ENCODE data around the gene NT5M. TPM values are rescaled to one million over a fixed set of nuclear protein-coding genes. Genes with fewer than 3 reads are reported as not detected.

The NT5M gene
- total RNA-seq, 1 experiment from 2014 or later, result 10.2 TPM

GRCh38 chr17:17375841-17376240 lies 72.7 kb downstream of the NT5M start:
- Histone ChIP-seq H3K79me2 (ENCODE audit: insufficient read depth, low read length) (no peaks in the 10 kb centered on the region), H3K4me3 (replicated peaks in 1 of 2; ENCODE audit: low read depth in 1 of 2, low read length in 2 of 2) (no peak overlapping the region), H3K9ac (ENCODE audit: low read length) (no peak overlapping the region), H3K9me2 (ENCODE audit: insufficient read depth) (no peaks in the 10 kb centered on the region), H3K4me1 (ENCODE audit: control insufficient read depth in 1 of 2, insufficient read depth in 2 of 2, low read length in 2 of 2) (no peaks in the 10 kb centered on the region), H4K20me1 (ENCODE audit: insufficient read depth) (no peaks in the 10 kb centered on the region), H3K9me3 (ENCODE audit: control insufficient read depth in 1 of 2, insufficient read depth in 1 of 2, low read depth in 1 of 2, low read length in 2 of 2) (no peaks in the 10 kb centered on the region), H2AFZ (ENCODE audit: low read depth, low read length, poor library complexity, severe bottlenecking) (no peak overlapping the region), H3K27me3 (ENCODE audit: insufficient read depth, low read length) (peaks cover 14% of the 10 kb centered on the region; the same call in 1 of the 2 replicates), H3K36me3 (ENCODE audit: control insufficient read depth in 1 of 2, insufficient read depth in 2 of 2, low read length in 2 of 2) (no peaks in the 10 kb centered on the region), H3K4me2 (ENCODE audit: low read length) (no peak overlapping the region), H3K27ac (ENCODE audit: low read depth, low read length) (no peak overlapping the region)
- no peak for TF ChIP-seq ATF3 (IDR thresholded peaks at IDR 0.05)
- no peak for TF ChIP-seq EZH2phosphoT487 (IDR thresholded peaks at IDR 0.05; ENCODE audit: borderline replicate concordance)
- TF ChIP-seq SRF (IDR thresholded peaks at IDR 0.05; ENCODE audit: low read depth), result no peak
- TF ChIP-seq POLR2AphosphoS5 (IDR thresholded peaks at IDR 0.05; ENCODE audit: low read depth, low read length), result no peak
- TF ChIP-seq SIN3A (IDR thresholded peaks at IDR 0.05; ENCODE audit: low read depth), result no peak
- no peak for TF ChIP-seq ELF1 (IDR thresholded peaks at IDR 0.05; ENCODE audit: borderline replicate concordance, low read depth)
- TF ChIP-seq ZBTB33 (IDR thresholded peaks at IDR 0.05; ENCODE audit: extremely low read depth, insufficient replicate concordance, low read length), result no peak
- no peak for TF ChIP-seq TCF7L2 (IDR thresholded peaks at IDR 0.05; ENCODE audit: borderline replicate concordance, extremely low read depth, insufficient read depth, insufficient read length)
- DNase-seq (ENCODE audit: low read depth, low spot score), result no peak
- no TSS peak for BruUV-seq (replicated peaks)
- intact Hi-C loops (cut with micrococcal nuclease), result no loop called here
- POLR2A ChIA-PET, result no interaction called here
- CTCF ChIA-PET, result no interaction called here
- RAD21 ChIA-PET (ENCODE audit: low non-redundant PET in 1 of 2, low total read pairs in 2 of 2, uncharacterized antibody in 2 of 2, unreplicated experiment in 2 of 2), result no interaction called here
- ATAC-seq, result no peak

GRCh38 chr17:17376362-17376761 lies 73.2 kb downstream of the NT5M start:
- no peak overlapping the region for H3K4me3 ChIP-seq (replicated peaks in 1 of 2; ENCODE audit: low read depth in 1 of 2, low read length in 2 of 2)
- H2AFZ ChIP-seq (ENCODE audit: low read depth, low read length, poor library complexity, severe bottlenecking), result no peak overlapping the region
- H3K4me2 ChIP-seq (ENCODE audit: low read length), result no peak overlapping the region
- ATAC-seq, result no peak
- ChIA-PET POLR2A (no interaction called here), RAD21 (ENCODE audit: low non-redundant PET in 1 of 2, low total read pairs in 2 of 2, uncharacterized antibody in 2 of 2, unreplicated experiment in 2 of 2) (no interaction called here), CTCF (no interaction called here)
- H3K27me3 ChIP-seq (ENCODE audit: insufficient read depth, low read length), result peaks cover 19% of the 10 kb centered on the region; the same call in 1 of the 2 replicates
- no peaks in the 10 kb centered on the region for H3K4me1 ChIP-seq (ENCODE audit: control insufficient read depth in 1 of 2, insufficient read depth in 2 of 2, low read length in 2 of 2)
- no TSS peak for BruUV-seq (replicated peaks)
- H3K79me2 ChIP-seq (ENCODE audit: insufficient read depth, low read length), result no peaks in the 10 kb centered on the region
- H3K27ac ChIP-seq (ENCODE audit: low read depth, low read length), result no peak overlapping the region
- no peak for DNase-seq (ENCODE audit: low read depth, low spot score)
- no peaks in the 10 kb centered on the region for H4K20me1 ChIP-seq (ENCODE audit: insufficient read depth)
- no peaks in the 10 kb centered on the region for H3K36me3 ChIP-seq (ENCODE audit: control insufficient read depth in 1 of 2, insufficient read depth in 2 of 2, low read length in 2 of 2)
- H3K9ac ChIP-seq (ENCODE audit: low read length), result no peak overlapping the region
- no peaks in the 10 kb centered on the region for H3K9me3 ChIP-seq (ENCODE audit: control insufficient read depth in 1 of 2, insufficient read depth in 1 of 2, low read depth in 1 of 2, low read length in 2 of 2)
- H3K9me2 ChIP-seq (ENCODE audit: insufficient read depth), result no peaks in the 10 kb centered on the region
- intact Hi-C loops (cut with micrococcal nuclease), result no loop called here
- no peak for TF ChIP-seq SIN3A (IDR thresholded peaks at IDR 0.05; ENCODE audit: low read depth)
- TF ChIP-seq EZH2 (IDR thresholded peaks at IDR 0.05), result no peak
- TF ChIP-seq CTCF (IDR thresholded peaks at IDR 0.05 in 2 of 3, conservative IDR thresholded peaks at IDR 0.05 in 1 of 3; ENCODE audit: borderline replicate concordance in 1 of 3, insufficient read depth in 1 of 3, low read depth in 2 of 3, low read length in 2 of 3), result no peak
- no peak for TF ChIP-seq POLR2A (IDR thresholded peaks at IDR 0.05; ENCODE audit: borderline replicate concordance, extremely low read depth, insufficient read depth, insufficient read length)
- TF ChIP-seq ZBTB33 (IDR thresholded peaks at IDR 0.05; ENCODE audit: extremely low read depth, insufficient replicate concordance, low read length), result no peak
- no peak for TF ChIP-seq CBX3 (IDR thresholded peaks at IDR 0.05; ENCODE audit: low read depth)
- TF ChIP-seq RAD21 (IDR thresholded peaks at IDR 0.05; ENCODE audit: low read depth), result no peak
- no peak for TF ChIP-seq EZH2phosphoT487 (IDR thresholded peaks at IDR 0.05; ENCODE audit: borderline replicate concordance)
